A673 (cell line): Measurements from ENCODE around the gene ABCA2. TPM values are rescaled to one million over a fixed set of nuclear protein-coding genes. Genes with fewer than 3 reads are reported as not detected.
A peak's percentile ranks its signal among the peaks of the same experiment; 100 is the strongest.

Experiments
- BruUV-seq: library from RNA; stranded (reverse); fragments of 400-500 nt; replicated peaks from 2 replicates; lab custom pipeline; 2021; lab: Mats Ljungman, UMichigan
- CTCF ChIA-PET: fragments of 300-600 bp; sonication (Branson Sonifier 250); formaldehyde crosslinking; loops from one replicate; lab custom pipeline; 2022; ENCODE audit warnings: antibody characterized with exemption; lab: Charles Lee
- POLR2A ChIA-PET: fragments of 300-600 bp; sonication (Branson Sonifier 250); formaldehyde crosslinking; loops from one replicate; lab custom pipeline; 2022; ENCODE audit warnings: antibody characterized with exemption; ENCODE audit not compliant: low non-redundant PET; lab: Charles Lee
- DNase-seq: peaks from one replicate; pipeline ENCODE4 v3.0.0-alpha.2; 2015; ENCODE audit warnings: low spot score
- H3K27ac ChIP-seq: fragments of 200-600 bp; sonication (generic); 2 replicates; pipeline ENCODE4 v1.5.1; 2016; ENCODE audit warnings: mixed run types, low read depth, mild to moderate bottlenecking, mixed read lengths, antibody characterized with exemption, low read length; ENCODE audit not compliant: poor library complexity, severe bottlenecking
- H3K27me3 ChIP-seq: fragments of 200-600 bp; sonication (generic); replicated peaks from 2 replicates; pipeline ENCODE4 v1.6.1; 2017; ENCODE audit warnings: mixed run types, low read depth, mild to moderate bottlenecking, mixed read lengths, antibody characterized with exemption, low read length; ENCODE audit not compliant: insufficient read depth, poor library complexity
- H3K36me3 ChIP-seq: fragments of 200-600 bp; sonication (generic); 2 replicates; pipeline ENCODE4 v1.6.1; 2016; ENCODE audit warnings: mixed run types, mild to moderate bottlenecking, mixed read lengths, antibody characterized with exemption, low read length; ENCODE audit not compliant: insufficient read depth, poor library complexity, severe bottlenecking
- H3K4me1 ChIP-seq: fragments of 200-600 bp; sonication (generic); 2 replicates; pipeline ENCODE4 v1.6.1; 2017; ENCODE audit warnings: mixed run types, mild to moderate bottlenecking, mixed read lengths, antibody characterized with exemption, low read length; ENCODE audit not compliant: insufficient read depth, poor library complexity, severe bottlenecking
- H3K4me3 ChIP-seq: fragments of 200-600 bp; sonication (generic); 2 replicates; pipeline ENCODE4 v1.5.1; 2016; ENCODE audit warnings: low read depth, mixed run types, mild to moderate bottlenecking, mixed read lengths, low read length; ENCODE audit not compliant: poor library complexity, severe bottlenecking
- H3K9me3 ChIP-seq: fragments of 200-600 bp; sonication (generic); 2 replicates; pipeline ENCODE4 v1.6.1; 2016; ENCODE audit warnings: mixed run types, low read depth, mild to moderate bottlenecking, mixed read lengths, antibody characterized with exemption, low read length; ENCODE audit not compliant: poor library complexity, severe bottlenecking
- CTCF ChIP-seq: fragments of 300-800, 200-600 bp; sonication (generic); conservative IDR thresholded peaks from 2 replicates; pipeline ENCODE4 v1.5.1; 2017; ENCODE audit warnings: low read depth, mild to moderate bottlenecking, antibody characterized with exemption, low read length, moderate library complexity, mixed read lengths
- EZH2 ChIP-seq: fragments of 200-600 bp; sonication (generic); IDR thresholded peaks from 2 replicates; pipeline ENCODE4 v1.6.1; 2017; ENCODE audit warnings: borderline replicate concordance, low read depth, mild to moderate bottlenecking, mixed read lengths, antibody characterized with exemption, low read length; ENCODE audit not compliant: poor library complexity, severe bottlenecking
- intact Hi-C: fragments of 100-400 bp; cut with micrococcal nuclease; formaldehyde crosslinking; loops from one replicate; pipeline ENCODE4 v1.10.0; 2022; ENCODE audit not compliant: unreplicated experiment
- total RNA-seq: library from RNA; stranded (reverse); gene quantifications from 2 replicates; pipeline ENCODE4 v1.2.3, GENCODE V29; 2021

ABCA2 gene
- total RNA-seq, 1 experiment from 2014 or later = 27.8 TPM

DNA sequence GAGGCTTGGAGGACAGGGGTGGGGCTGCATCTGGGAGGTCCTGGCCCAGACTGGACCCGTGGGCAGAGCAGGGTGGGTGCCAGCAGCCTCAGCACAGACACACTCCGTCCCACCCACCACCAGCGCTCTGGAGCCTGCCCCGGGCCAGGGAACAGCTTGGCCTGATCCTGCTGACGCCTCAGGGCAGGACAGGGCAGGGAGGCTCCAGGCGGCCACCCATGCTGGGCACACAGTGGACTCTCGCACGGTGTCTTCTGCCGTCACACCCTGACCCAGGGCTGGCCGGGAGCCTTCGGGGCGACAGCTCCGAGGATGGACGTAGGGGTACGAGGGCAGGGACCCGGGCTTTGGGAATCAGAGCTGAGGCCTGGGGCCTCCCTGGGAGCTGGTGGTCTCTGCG, 58.9 kb downstream of the ABCA2 start:
- DNase-seq = no peak
- H3K9me3 ChIP-seq = no peaks in the 10 kb centered on the region
- peaks cover 4% of the 10 kb centered on the region for H3K4me1 ChIP-seq
- ChIA-PET POLR2A (no interaction called here), CTCF (no interaction called here)
- TF ChIP-seq EZH2 (no peak), CTCF (no peak)
- no TSS peak for BruUV-seq
- H3K36me3 ChIP-seq = no peaks in the 10 kb centered on the region
- H3K4me3 ChIP-seq = no peak overlapping the region
- H3K27me3 ChIP-seq = no peaks in the 10 kb centered on the region
- no peak overlapping the region for H3K27ac ChIP-seq
- intact Hi-C loops = no loop called here

- no peaks in the 10 kb centered on the region for H3K36me3 ChIP-seq
- CTCF ChIA-PET = no interaction called here
- H3K27ac ChIP-seq = no peak overlapping the region
- H3K9me3 ChIP-seq = no peaks in the 10 kb centered on the region
- no peaks in the 10 kb centered on the region for H3K27me3 ChIP-seq
- TF ChIP-seq CTCF (no peak), EZH2 (no peak)
- POLR2A ChIA-PET = no interaction called here
- peaks cover 4% of the 10 kb centered on the region for H3K4me1 ChIP-seq
- BruUV-seq = no TSS peak
- no peak for DNase-seq
- intact Hi-C loops = no loop called here
- H3K4me3 ChIP-seq = no peak overlapping the region
Measured at GRCh38 chr9:136968333-136969127, 59.5 kb downstream of the ABCA2 start.

GRCh38 chr9:136965771-136966484, 62.1 kb downstream of the ABCA2 start:
- Histone ChIP-seq H3K4me1 (peaks cover 4% of the 10 kb centered on the region), H3K4me3 (no peak overlapping the region), H3K36me3 (no peaks in the 10 kb centered on the region), H3K9me3 (no peaks in the 10 kb centered on the region), H3K27ac (no peak overlapping the region), H3K27me3 (no peaks in the 10 kb centered on the region)
- POLR2A ChIA-PET = no interaction called here
- TF ChIP-seq CTCF = no peak
- TF ChIP-seq EZH2 = no peak
- peak; percentile 54 for DNase-seq
- CTCF ChIA-PET = interaction anchor here (0.7 kb wide), 1 partner anchor 194 kb away, joined by 3 read pairs; no protein-coding TSS in a partner anchor
- no TSS peak for BruUV-seq
- intact Hi-C loops = no loop called here
